ENCODE data around the gene NOP56. TPM values are rescaled to one million over a fixed set of nuclear protein-coding genes. Genes with fewer than 3 reads are reported as not detected.

NOP56 gene
- total and polyA plus RNA-seq, 2 of the 8 experiments (the other 6 are each of a cell fraction or from before 2014, with no cell fraction given), result 391 to 677 TPM

DNA sequence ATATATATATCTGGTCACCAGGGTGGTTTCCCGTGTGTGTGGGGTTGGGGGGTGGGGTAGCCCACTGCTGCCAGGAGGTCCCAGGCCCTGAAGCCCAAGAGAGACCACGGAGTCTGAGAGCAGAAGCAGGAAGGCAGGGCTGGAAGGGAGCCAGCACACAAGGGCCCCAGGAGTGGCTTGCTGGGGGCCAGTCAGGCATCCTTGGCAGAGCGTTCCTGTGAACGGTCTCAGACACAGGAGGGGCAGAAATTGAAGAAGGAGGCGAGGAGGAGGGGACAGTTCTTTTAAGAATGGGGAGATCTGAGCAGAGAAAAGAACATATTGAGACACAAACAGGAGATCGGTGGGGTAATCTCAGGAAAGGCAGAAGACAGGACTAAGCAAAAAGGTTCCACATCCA, 38.3 kb downstream of the NOP56 start (continued):
- TF ChIP-seq EZH2 (IDR thresholded peaks at IDR 0.05; ENCODE audit: low read depth, low read length, severe bottlenecking) (no peak), CREB1 (IDR thresholded peaks at IDR 0.05) (no peak), CHD1 (IDR thresholded peaks at IDR 0.05; ENCODE audit: low read depth, low read length) (no peak), RAD21 (IDR thresholded peaks at IDR 0.05 in 1 of 2, conservative IDR thresholded peaks at IDR 0.05 in 1 of 2; ENCODE audit: low read depth in 2 of 2, low read length in 2 of 2) (no peak)
